Measurements from ENCODE around the gene KHDC3L.

- TF ChIP-seq ZZZ3 (IDR thresholded peaks at IDR 0.05; ENCODE audit: control insufficient read depth, insufficient read length, low read depth) (no peak), TCF7 (IDR thresholded peaks at IDR 0.05; ENCODE audit: borderline replicate concordance) (no peak), CTCF (IDR thresholded peaks at IDR 0.05 in 2 of 3, conservative IDR thresholded peaks at IDR 0.05 in 1 of 3; ENCODE audit: control insufficient read depth in 2 of 3, extremely low read depth in 1 of 3, insufficient read depth in 1 of 3, low read depth in 3 of 3, low read length in 3 of 3) (no peak), MXI1 (IDR thresholded peaks at IDR 0.05; ENCODE audit: low read depth, low read length) (no peak), POLR2AphosphoS5 (IDR thresholded peaks at IDR 0.05; ENCODE audit: low read length) (no peak), CEBPZ (IDR thresholded peaks at IDR 0.05; ENCODE audit: low read depth, low read length) (no peak), CBX3 (IDR thresholded peaks at IDR 0.05; ENCODE audit: borderline replicate concordance, low read depth) (no peak), POLR2A (IDR thresholded peaks at IDR 0.05; ENCODE audit: low read depth, low read length) (no peak), YBX1 (IDR thresholded peaks at IDR 0.05) (no peak), SP1 (IDR thresholded peaks at IDR 0.05; ENCODE audit: low read depth, low read length) (no peak), SUZ12 (IDR thresholded peaks at IDR 0.05; ENCODE audit: unreplicated experiment) (no peak)
These were observed 1.0 kb downstream of the KHDC3L start for GRCh38 chr6:73363537-73363875.

Data from GM12878 (cell line).